HFFc6 (cell line): ENCODE results near the gene CRACR2A. TPM values are rescaled to one million over a fixed set of nuclear protein-coding genes. Genes with fewer than 3 reads are reported as not detected.

Experiments used
- DNase-seq: peaks from one replicate; pipeline ENCODE4 v3.0.0-alpha.2; 2018
- H3K27ac Mint-ChIP-seq: 2 replicates; pipeline ENCODE4 v1.8.0; 2020; ENCODE audit warnings: mild to moderate bottlenecking, mixed read lengths
- H3K27me3 Mint-ChIP-seq: 2 replicates; pipeline ENCODE4 v1.8.0; 2021; ENCODE audit warnings: mild to moderate bottlenecking, moderate library complexity, mixed read lengths; ENCODE audit not compliant: insufficient read depth
- H3K36me3 Mint-ChIP-seq: 2 replicates; pipeline ENCODE4 v1.8.0; 2021; ENCODE audit warnings: low read depth, mixed read lengths
- H3K4me1 Mint-ChIP-seq: 2 replicates; pipeline ENCODE4 v1.8.0; 2020; ENCODE audit warnings: low read depth, mixed read lengths
- H3K4me3 Mint-ChIP-seq: 2 replicates; pipeline ENCODE4 v1.8.0; 2020; ENCODE audit warnings: mild to moderate bottlenecking, moderate library complexity, mixed read lengths
- H3K9me3 Mint-ChIP-seq: 2 replicates; pipeline ENCODE4 v1.8.0; 2020; ENCODE audit warnings: mild to moderate bottlenecking, mixed read lengths
- total RNA-seq, 6 experiments: library from RNA; stranded (reverse); fragmentation: NEBNext Ultra II Directional; extraction: Animal tissue kit (Norgen Biotek cat#: 25700); gene quantifications; 2 replicates in 1 of 6; 3 replicates in 5 of 6; pipeline ENCODE4 v1.2.3, GENCODE V29; 2021
- TF ChIP-seq, protein P1 (sequence below): fragments of 200-600 bp; sonication (generic); IDR thresholded peaks from 2 replicates; pipeline ENCODE4 v1.5.0; 2021; ENCODE audit warnings: antibody characterized with exemption, mild to moderate bottlenecking

Gene CRACR2A
- total RNA-seq, 6 experiments from 2014 or later, result 0.13 to 0.37 (median 0.18) TPM

- no peak overlapping the region for H3K4me3 Mint-ChIP-seq
- DNase-seq, result no peak
- no peak overlapping the region for H3K27ac Mint-ChIP-seq
- H3K9me3 Mint-ChIP-seq, result no peaks in the 10 kb centered on the region
- H3K27me3 Mint-ChIP-seq, result peaks cover 28% of the 10 kb centered on the region
- no peaks in the 10 kb centered on the region for H3K36me3 Mint-ChIP-seq
- TF ChIP-seq, protein P1, sequence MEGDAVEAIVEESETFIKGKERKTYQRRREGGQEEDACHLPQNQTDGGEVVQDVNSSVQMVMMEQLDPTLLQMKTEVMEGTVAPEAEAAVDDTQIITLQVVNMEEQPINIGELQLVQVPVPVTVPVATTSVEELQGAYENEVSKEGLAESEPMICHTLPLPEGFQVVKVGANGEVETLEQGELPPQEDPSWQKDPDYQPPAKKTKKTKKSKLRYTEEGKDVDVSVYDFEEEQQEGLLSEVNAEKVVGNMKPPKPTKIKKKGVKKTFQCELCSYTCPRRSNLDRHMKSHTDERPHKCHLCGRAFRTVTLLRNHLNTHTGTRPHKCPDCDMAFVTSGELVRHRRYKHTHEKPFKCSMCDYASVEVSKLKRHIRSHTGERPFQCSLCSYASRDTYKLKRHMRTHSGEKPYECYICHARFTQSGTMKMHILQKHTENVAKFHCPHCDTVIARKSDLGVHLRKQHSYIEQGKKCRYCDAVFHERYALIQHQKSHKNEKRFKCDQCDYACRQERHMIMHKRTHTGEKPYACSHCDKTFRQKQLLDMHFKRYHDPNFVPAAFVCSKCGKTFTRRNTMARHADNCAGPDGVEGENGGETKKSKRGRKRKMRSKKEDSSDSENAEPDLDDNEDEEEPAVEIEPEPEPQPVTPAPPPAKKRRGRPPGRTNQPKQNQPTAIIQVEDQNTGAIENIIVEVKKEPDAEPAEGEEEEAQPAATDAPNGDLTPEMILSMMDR, result no peak
- H3K4me1 Mint-ChIP-seq, result no peaks in the 10 kb centered on the region
Observed at GRCh38 chr12:3607039-3607720, 145.7 kb downstream of the CRACR2A start.

GRCh38 chr12:3606128-3606527, 146.8 kb downstream of the CRACR2A start:
- H3K9me3 Mint-ChIP-seq, result no peaks in the 10 kb centered on the region

DNA sequence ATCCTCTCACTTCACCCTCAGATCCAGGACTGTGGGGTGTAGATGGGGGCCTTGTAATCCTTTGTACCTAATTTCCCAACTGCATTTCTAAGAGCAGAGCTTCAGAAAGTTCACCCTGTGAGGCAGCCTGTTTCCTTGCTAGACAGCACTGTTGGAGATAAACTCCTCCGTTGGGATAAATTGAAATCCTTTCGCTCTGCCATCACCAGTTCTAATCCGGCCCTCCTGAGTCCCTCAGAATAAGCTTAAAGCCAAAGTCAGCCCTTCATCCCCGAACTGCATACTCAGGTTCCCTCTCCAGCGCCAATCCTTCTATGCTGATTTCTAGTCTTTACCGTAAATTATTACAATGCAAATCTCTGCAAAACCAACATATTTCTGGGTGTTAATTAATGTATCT, 147.2 kb downstream of the CRACR2A start:
- DNase-seq, result no peak
- Mint-ChIP-seq H3K36me3 (no peaks in the 10 kb centered on the region), H3K4me1 (no peaks in the 10 kb centered on the region), H3K27me3 (peaks cover 36% of the 10 kb centered on the region), H3K27ac (no peak overlapping the region), H3K9me3 (no peaks in the 10 kb centered on the region), H3K4me3 (no peak overlapping the region)
- TF ChIP-seq, protein P1, result no peak

More at GRCh38 chr12:3606128-3606527, 146.8 kb downstream of the CRACR2A start:
- peaks cover 33% of the 10 kb centered on the region for H3K27me3 Mint-ChIP-seq
- TF ChIP-seq, protein P1, result no peak
- no peaks in the 10 kb centered on the region for H3K36me3 Mint-ChIP-seq
- DNase-seq, result no peak
- no peak overlapping the region for H3K27ac Mint-ChIP-seq
- H3K4me3 Mint-ChIP-seq, result no peak overlapping the region
- no peaks in the 10 kb centered on the region for H3K4me1 Mint-ChIP-seq

DNA sequence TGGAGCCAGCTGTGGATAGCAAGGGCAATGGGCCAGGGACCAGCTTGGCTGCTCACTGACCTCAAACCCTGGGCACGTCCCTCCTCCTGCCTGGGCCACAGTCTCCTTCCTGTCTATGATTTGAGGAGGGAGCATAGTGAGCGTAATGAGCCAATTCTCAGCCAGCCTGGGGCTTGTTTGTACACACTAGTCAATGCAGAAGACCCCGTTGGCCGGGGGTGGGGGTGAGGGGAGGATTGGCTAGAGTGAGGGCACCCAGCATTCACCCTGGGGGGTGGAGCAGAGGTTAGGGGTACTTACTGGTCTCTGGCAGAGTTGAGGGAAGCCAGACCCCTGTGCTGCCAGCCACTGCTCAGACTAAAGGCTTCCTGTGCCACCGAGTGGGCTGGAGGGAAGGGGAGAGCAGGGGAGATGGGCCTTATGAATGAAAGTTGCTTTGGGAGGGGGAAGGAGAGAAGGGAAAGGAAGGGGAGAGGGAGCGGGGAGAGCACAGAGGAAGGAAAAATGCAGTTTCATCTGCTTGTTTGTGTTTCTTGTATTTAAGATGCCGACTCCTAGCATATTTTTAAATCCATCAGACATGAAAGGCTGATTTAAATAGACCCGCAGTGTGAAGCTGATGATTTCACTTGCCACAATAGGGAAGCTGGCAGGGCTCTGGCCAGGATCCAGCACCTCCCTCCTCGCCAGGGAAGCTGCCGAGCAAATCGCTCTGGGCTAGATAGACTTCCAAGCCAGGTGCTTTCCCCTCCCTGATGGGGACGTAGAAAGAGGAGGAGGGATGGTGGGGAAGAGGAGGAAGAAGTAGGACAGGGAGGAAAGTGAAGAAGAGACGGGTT, 147.9 kb downstream of the CRACR2A start:
- no peaks in the 10 kb centered on the region for H3K4me1 Mint-ChIP-seq
- no peak overlapping the region for H3K27ac Mint-ChIP-seq
- no peak overlapping the region for H3K4me3 Mint-ChIP-seq
- H3K27me3 Mint-ChIP-seq, result peaks cover 40% of the 10 kb centered on the region
- no peaks in the 10 kb centered on the region for H3K36me3 Mint-ChIP-seq
- H3K9me3 Mint-ChIP-seq, result no peaks in the 10 kb centered on the region
- DNase-seq, result no peak
- TF ChIP-seq, protein P1, result no peak

- H3K27ac Mint-ChIP-seq, result no peak overlapping the region
- no peaks in the 10 kb centered on the region for H3K9me3 Mint-ChIP-seq
- TF ChIP-seq, protein P1, result no peak
- H3K4me3 Mint-ChIP-seq, result no peak overlapping the region
- H3K36me3 Mint-ChIP-seq, result no peaks in the 10 kb centered on the region
- H3K4me1 Mint-ChIP-seq, result no peaks in the 10 kb centered on the region
- peaks cover 39% of the 10 kb centered on the region for H3K27me3 Mint-ChIP-seq
- DNase-seq, result no peak
Observed at GRCh38 chr12:3604286-3604685, 148.6 kb downstream of the CRACR2A start.
